ENCODE results near the gene TRIM7. TPM values are rescaled to one million over a fixed set of nuclear protein-coding genes. Genes with fewer than 3 reads are reported as not detected.
"Not testable (repeated sequence)": the region's sequence is repeated elsewhere in the genome, so short reads cannot be mapped to it uniquely, and the experiment has no call there.

Gene TRIM7
- total and polyA plus RNA-seq, 2 donors (not counting 1 experiment from before 2014, with no cell fraction given) = 1.7 to 7.4 TPM

GRCh38 chr5:181215997-181216989 is 11.3 kb upstream of the TRIM7 start:
- WGBS (ENCODE audit: insufficient coverage) = 29% methylated on average over 40 of the region's 44 CpGs
- H4K20me1 ChIP-seq (ENCODE audit: control insufficient read depth, insufficient read depth, low read length, poor library complexity, severe bottlenecking) = peaks cover 7% of the 10 kb centered on the region
- peak overlapping the region; percentile 77 for H3K27ac Mint-ChIP-seq
- H2AFZ ChIP-seq (ENCODE audit: insufficient read depth, low read depth, low read length, poor library complexity, severe bottlenecking) = peak overlapping the region; percentile 59
- intact Hi-C loops (cut with micrococcal nuclease) = loop anchor here (10.0 kb wide), 1 partner anchor 51 kb away; no protein-coding TSS in a partner anchor
- H3K4me3 Mint-ChIP-seq = peak overlapping the region; percentile 99
- peaks cover 31% of the 10 kb centered on the region for H3K4me1 Mint-ChIP-seq
- ATAC-seq (ENCODE audit: low read depth) (no peak), DNase-seq (peak; percentile 44)
- no peak for TF ChIP-seq EZH2 (IDR thresholded peaks at IDR 0.05; ENCODE audit: borderline replicate concordance, insufficient read depth, low read depth, low read length, poor library complexity, severe bottlenecking)
- no peak for TF ChIP-seq CTCF (IDR thresholded peaks at IDR 0.05)
- POLR2A ChIA-PET = interaction anchor here (0.5 to 2.7 kb wide), 4 partner anchors 9 to 359 kb away, joined by 4 to 14 read pairs (median 4); no protein-coding TSS in a partner anchor
- CTCF ChIA-PET = interaction anchor here (0.6 to 1.9 kb wide), 5 partner anchors 9 to 44 kb away, joined by 3 to 13 read pairs (median 3); no protein-coding TSS in a partner anchor
- peak overlapping the region; percentile 93 for H3K4me2 ChIP-seq (replicated peaks; ENCODE audit: low read depth, low read length, poor library complexity, severe bottlenecking)
- peak overlapping the region in 4 of 5 experiments; percentile 60 to 86 (median 76) for H3K4me3 ChIP-seq (ENCODE audit: control extremely low read depth in 1 of 5, extremely low read depth in 1 of 5, insufficient read depth in 1 of 5, low read depth in 2 of 5, low read length in 4 of 5)
- H3K27me3 ChIP-seq (replicated peaks in 1 of 4; ENCODE audit: control extremely low read depth in 1 of 4, control insufficient read depth in 3 of 4, insufficient read depth in 4 of 4, low read length in 3 of 4) = no peaks in the 10 kb centered on the region
- no peaks in the 10 kb centered on the region for H3K79me2 ChIP-seq (ENCODE audit: control insufficient read depth, insufficient read depth, low read length)
- H3K27ac ChIP-seq (ENCODE audit: low read length in 2 of 2) = peak overlapping the region in 1 of 2 donors; percentile 36
- peak overlapping the region; percentile 75 for H3K9ac ChIP-seq (ENCODE audit: low read length)
- H3K36me3 ChIP-seq (replicated peaks in 1 of 2; ENCODE audit: control extremely low read depth in 1 of 2, control insufficient read depth in 1 of 2, extremely low read depth in 1 of 2, insufficient read depth in 2 of 2, low read length in 1 of 2) = no peaks in the 10 kb centered on the region
- peaks cover 9 to 23% of the 10 kb centered on the region in 2 donors for H3K4me1 ChIP-seq (ENCODE audit: control insufficient read depth in 2 of 2, insufficient read depth in 2 of 2, low read length in 2 of 2)
- no peaks in the 10 kb centered on the region for H3K27me3 Mint-ChIP-seq
- H3K9me3 ChIP-seq (ENCODE audit: control extremely low read depth in 1 of 3, control insufficient read depth in 2 of 3, insufficient read depth in 1 of 3, low read length in 2 of 3) = peaks cover 0 to 11% (median 0%) of the 10 kb centered on the region in 3 donors
- H3K9me3 Mint-ChIP-seq (ENCODE audit: insufficient read depth) = no peaks in the 10 kb centered on the region

- not testable (repeated sequence) for H3K27me3 ChIP-seq (replicated peaks in 1 of 4; ENCODE audit: control extremely low read depth in 1 of 4, control insufficient read depth in 3 of 4, insufficient read depth in 4 of 4, low read length in 3 of 4)
These were observed 9.3 kb upstream of the TRIM7 start for GRCh38 chr5:181214249-181214648.

More at GRCh38 chr5:181214249-181214648, 9.3 kb upstream of the TRIM7 start:
- intact Hi-C loops (cut with micrococcal nuclease) = loop anchor here (10.0 kb wide), 1 partner anchor 49 kb away; no protein-coding TSS in a partner anchor
- H4K20me1 ChIP-seq (ENCODE audit: control insufficient read depth, insufficient read depth, low read length, poor library complexity, severe bottlenecking); ATAC-seq (ENCODE audit: low read depth); CTCF ChIA-PET; H3K9me3 ChIP-seq (ENCODE audit: control extremely low read depth in 1 of 3, control insufficient read depth in 2 of 3, insufficient read depth in 1 of 3, low read length in 2 of 3); H3K27ac ChIP-seq (ENCODE audit: low read length in 2 of 2); H3K4me2 ChIP-seq (replicated peaks; ENCODE audit: low read depth, low read length, poor library complexity, severe bottlenecking); DNase-seq; H3K4me3 Mint-ChIP-seq; H3K79me2 ChIP-seq (ENCODE audit: control insufficient read depth, insufficient read depth, low read length); H3K36me3 ChIP-seq (replicated peaks in 1 of 2; ENCODE audit: control extremely low read depth in 1 of 2, control insufficient read depth in 1 of 2, extremely low read depth in 1 of 2, insufficient read depth in 2 of 2, low read length in 1 of 2); H3K4me3 ChIP-seq (ENCODE audit: control extremely low read depth in 1 of 5, extremely low read depth in 1 of 5, insufficient read depth in 1 of 5, low read depth in 2 of 5, low read length in 4 of 5); H3K27ac Mint-ChIP-seq; H3K27me3 Mint-ChIP-seq; H3K9ac ChIP-seq (ENCODE audit: low read length); H2AFZ ChIP-seq (ENCODE audit: insufficient read depth, low read depth, low read length, poor library complexity, severe bottlenecking); H3K9me3 Mint-ChIP-seq (ENCODE audit: insufficient read depth): not testable (repeated sequence)
- POLR2A ChIA-PET = interaction anchor here (1.1 kb wide), 1 partner anchor 15 kb away, joined by 4 read pairs; no protein-coding TSS in a partner anchor
- H3K4me1 ChIP-seq (ENCODE audit: control insufficient read depth in 2 of 2, insufficient read depth in 2 of 2, low read length in 2 of 2) = peaks cover 9 to 23% of the 10 kb centered on the region in 2 donors
- H3K4me1 Mint-ChIP-seq = peaks cover 21% of the 10 kb centered on the region
- 95% methylated on average over 10 of the region's 10 CpGs for WGBS (ENCODE audit: insufficient coverage)
